B cell (primary cell): ENCODE measurements around the gene CASP2.

Experiments used
- CTCF ChIP-seq: fragments of 200-600 bp; IDR thresholded peaks from one replicate; pipeline ENCODE4 v1.8.0; 2022; ENCODE audit warnings: antibody characterized with exemption, mild to moderate bottlenecking
- EZH2 ChIP-seq: IDR thresholded peaks from 2 replicates; pipeline ENCODE4 v1.6.1; 2012; ENCODE audit warnings: borderline replicate concordance, low read depth, mild to moderate bottlenecking, moderate library complexity, low read length; ENCODE audit not compliant: insufficient read depth, poor library complexity, severe bottlenecking

GRCh38 chr7:143245123-143245522, 43.0 kb upstream of the CASP2 start:
- TF ChIP-seq CTCF (no peak), EZH2 (no peak)
